GM21529 (cell line): ENCODE data around the gene ULBP1.
A peak's percentile ranks its signal among the peaks of the same experiment; 100 is the strongest.
"Not testable (repeated sequence)": the region's sequence is repeated elsewhere in the genome, so short reads cannot be mapped to it uniquely, and the experiment has no call there.

Experiments used
- ATAC-seq: cut with Tn5 transposase; IDR thresholded peaks from one replicate; pipeline ENCODE4 v1.9.1; 2021; ENCODE audit not compliant: unreplicated experiment

ULBP1 gene

GRCh38 chr6:150003599-150003998 is 39.9 kb downstream of the ULBP1 start:
- ATAC-seq, result not testable (repeated sequence)

- peak; percentile 18 for ATAC-seq
These were observed 40.5 kb downstream of the ULBP1 start for GRCh38 chr6:150004101-150004782.

- peak; percentile 67 for ATAC-seq
These were observed 41.3 kb downstream of the ULBP1 start for GRCh38 chr6:150004783-150005717.

- ATAC-seq, result no peak
These were observed 42.3 kb downstream of the ULBP1 start for GRCh38 chr6:150005761-150006651.

- ATAC-seq, result peak; percentile 43
These were observed 43.3 kb downstream of the ULBP1 start for GRCh38 chr6:150006961-150007464.

GRCh38 chr6:150008588-150008987 is 44.8 kb downstream of the ULBP1 start:
- no peak for ATAC-seq

GRCh38 chr6:150012846-150013784 is 49.4 kb downstream of the ULBP1 start:
- ATAC-seq, result not testable (repeated sequence)

GRCh38 chr6:150013785-150014622 is 50.3 kb downstream of the ULBP1 start:
- not testable (repeated sequence) for ATAC-seq

- not testable (repeated sequence) for ATAC-seq
These were observed 51.0 kb downstream of the ULBP1 start for GRCh38 chr6:150014623-150015280.

- ATAC-seq, result not testable (repeated sequence)
These were observed 51.7 kb downstream of the ULBP1 start for GRCh38 chr6:150015281-150016001.

GRCh38 chr6:150016324-150017185 is 52.8 kb downstream of the ULBP1 start:
- ATAC-seq, result peak; percentile 65

GRCh38 chr6:150017186-150017521 is 53.4 kb downstream of the ULBP1 start:
- not testable (repeated sequence) for ATAC-seq

- no peak for ATAC-seq
These were observed 55.3 kb downstream of the ULBP1 start for GRCh38 chr6:150018846-150019580.

- ATAC-seq, result not testable (repeated sequence)
These were observed 58.1 kb downstream of the ULBP1 start for GRCh38 chr6:150021870-150022269.
